Measurements from ENCODE around the gene MRPL52.

MRPL52 gene

DNA sequence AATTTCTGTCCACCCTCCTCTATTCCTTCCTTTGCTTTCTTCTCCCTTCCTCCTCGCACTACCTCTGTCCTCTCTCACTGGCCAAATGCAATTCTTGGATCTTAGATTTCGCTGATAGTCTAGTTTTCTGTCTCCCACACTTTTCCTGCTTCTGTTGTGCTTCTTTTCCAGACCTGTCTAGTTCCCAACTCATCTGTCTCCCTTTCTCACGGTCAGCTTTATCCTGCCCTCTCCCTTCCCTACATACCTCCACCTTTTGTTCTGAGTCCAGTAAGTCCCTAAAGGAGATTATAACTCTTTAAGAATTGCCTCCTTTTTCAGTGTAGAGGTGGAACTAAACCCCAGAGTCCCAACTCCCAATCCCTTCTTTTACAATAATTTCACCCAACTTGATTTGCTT, 5.8 kb downstream of the MRPL52 start:
- no peak for DNase-seq (ENCODE audit: low read depth)
- no peak overlapping the region for H3K4me3 ChIP-seq (ENCODE audit: low read length)
- TF ChIP-seq, protein P1, sequence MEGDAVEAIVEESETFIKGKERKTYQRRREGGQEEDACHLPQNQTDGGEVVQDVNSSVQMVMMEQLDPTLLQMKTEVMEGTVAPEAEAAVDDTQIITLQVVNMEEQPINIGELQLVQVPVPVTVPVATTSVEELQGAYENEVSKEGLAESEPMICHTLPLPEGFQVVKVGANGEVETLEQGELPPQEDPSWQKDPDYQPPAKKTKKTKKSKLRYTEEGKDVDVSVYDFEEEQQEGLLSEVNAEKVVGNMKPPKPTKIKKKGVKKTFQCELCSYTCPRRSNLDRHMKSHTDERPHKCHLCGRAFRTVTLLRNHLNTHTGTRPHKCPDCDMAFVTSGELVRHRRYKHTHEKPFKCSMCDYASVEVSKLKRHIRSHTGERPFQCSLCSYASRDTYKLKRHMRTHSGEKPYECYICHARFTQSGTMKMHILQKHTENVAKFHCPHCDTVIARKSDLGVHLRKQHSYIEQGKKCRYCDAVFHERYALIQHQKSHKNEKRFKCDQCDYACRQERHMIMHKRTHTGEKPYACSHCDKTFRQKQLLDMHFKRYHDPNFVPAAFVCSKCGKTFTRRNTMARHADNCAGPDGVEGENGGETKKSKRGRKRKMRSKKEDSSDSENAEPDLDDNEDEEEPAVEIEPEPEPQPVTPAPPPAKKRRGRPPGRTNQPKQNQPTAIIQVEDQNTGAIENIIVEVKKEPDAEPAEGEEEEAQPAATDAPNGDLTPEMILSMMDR (conservative IDR thresholded peaks at IDR 0.05; ENCODE audit: low read depth, low read length), result no peak

DNA sequence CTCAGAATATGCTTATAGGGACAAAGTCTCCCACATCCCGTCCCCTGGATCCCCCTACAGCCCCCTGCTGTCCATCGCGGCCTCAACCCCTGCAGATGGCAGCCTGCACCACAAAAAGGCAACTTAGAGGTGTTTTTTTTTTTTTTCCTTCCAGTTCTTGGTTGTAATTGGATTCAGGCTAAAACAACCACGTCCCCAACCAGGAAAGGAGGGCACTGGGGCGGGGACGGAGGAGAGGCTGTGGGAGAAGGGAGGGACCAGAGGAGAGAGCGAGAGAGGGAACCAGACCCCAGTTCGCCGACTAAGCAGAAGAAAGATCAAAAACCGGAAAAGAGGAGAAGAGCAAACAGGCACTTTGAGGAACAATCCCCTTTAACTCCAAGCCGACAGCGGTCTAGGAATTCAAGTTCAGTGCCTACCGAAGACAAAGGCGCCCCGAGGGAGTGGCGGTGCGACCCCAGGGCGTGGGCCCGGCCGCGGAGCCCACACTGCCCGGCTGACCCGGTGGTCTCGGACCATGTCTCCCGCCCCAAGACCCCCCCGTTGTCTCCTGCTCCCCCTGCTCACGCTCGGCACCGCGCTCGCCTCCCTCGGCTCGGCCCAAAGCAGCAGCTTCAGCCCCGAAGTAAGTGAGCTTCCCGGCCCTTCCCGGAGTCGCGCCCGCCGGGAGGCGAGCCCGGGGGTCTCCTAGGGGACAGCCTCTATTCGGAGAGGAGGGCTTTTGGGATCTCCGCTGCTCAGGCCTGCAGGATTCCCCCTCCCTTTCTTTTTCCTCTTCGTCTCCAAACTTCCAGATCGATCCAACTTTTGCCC, 6.8 kb downstream of the MRPL52 start, which contains the start of gene MMP14:
MMP14 (plus strand) TSS at position 285 of the 813 bp plus-strand sequence; CDS start at position 518, 233 bp downstream.
- TF ChIP-seq, protein P1 (conservative IDR thresholded peaks at IDR 0.05; ENCODE audit: low read depth, low read length), result peak; percentile 68
- H3K4me3 ChIP-seq (ENCODE audit: low read length), result peak within 1 kb of the TSS; percentile 96
- DNase-seq (ENCODE audit: low read depth), result no peak

DNA sequence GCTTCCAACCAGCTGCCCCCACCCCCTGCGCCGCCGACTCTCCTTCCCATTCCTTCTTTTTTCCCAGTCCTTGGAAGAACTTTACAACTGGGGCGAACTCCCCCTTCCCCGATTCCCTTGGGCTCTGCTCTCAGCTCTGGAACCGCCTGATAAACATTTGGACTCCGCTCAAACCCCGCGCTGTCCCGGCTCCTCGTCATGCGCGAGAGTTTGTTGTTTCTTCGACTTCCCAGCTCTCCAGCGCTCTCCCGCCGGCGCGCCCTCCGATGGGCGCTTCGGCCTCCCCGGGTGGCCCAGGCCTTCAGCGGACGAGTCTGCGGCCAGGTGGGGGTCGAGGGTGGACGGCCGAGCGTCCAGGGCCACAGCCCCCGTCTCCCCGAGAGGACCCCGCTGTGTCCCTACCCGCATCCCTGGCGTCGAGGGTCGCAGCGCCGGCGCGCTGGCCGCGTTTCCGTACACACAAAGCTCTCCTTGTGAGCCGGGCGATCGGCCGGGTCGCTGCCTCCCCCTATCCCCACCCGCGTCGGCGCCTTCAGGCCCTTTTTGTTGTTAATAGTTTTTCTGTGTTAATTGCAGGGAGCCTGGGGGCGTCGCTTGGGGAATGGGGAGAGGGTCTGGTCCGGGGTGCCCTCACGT, 7.5 kb downstream of the MRPL52 start:
- no peak for DNase-seq (ENCODE audit: low read depth)
- peak overlapping the region; percentile 96 for H3K4me3 ChIP-seq (ENCODE audit: low read length)
- TF ChIP-seq, protein P1 (conservative IDR thresholded peaks at IDR 0.05; ENCODE audit: low read depth, low read length), result no peak

DNA sequence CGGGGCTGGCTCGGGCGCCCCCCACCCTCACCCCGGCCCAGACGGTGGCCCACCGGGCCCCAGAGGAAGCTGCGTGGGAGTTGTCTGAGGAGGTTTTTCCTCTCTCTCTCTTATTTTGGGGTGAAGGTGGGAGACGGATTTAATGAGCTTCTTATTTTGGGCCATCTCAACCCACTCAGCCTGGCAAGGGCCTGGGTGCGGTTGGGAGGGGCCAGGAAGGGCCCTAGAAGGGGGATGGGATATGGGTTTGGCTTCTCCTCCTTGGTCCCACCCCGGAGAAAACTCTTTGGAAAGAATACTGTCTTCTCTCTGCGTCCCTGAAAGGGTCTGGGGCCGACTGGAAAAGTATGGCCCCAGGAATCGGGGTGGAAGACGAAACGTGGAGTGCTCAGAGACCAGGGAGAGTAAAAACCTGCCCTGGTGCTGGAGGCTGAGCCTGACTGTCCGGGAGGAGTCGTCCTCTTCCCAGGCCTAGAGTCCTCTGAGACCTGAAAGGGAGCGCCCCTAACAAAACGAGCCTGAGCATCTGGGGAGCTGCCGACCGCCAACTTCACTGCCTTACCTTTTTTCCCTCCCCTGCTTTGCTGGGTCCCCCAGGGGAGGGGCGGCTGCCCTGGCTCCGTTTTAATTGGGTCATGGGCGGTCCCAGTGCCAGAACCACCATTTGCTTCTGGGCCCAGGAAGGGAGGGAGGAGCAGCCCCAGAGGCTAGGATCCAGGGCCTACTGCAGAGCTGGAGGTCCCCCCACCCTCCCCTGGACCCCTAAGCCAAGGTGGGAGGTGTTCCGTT, 8.3 kb downstream of the MRPL52 start:
- no peak for DNase-seq (ENCODE audit: low read depth)
- peak overlapping the region; percentile 96 for H3K4me3 ChIP-seq (ENCODE audit: low read length)
- TF ChIP-seq, protein P1 (conservative IDR thresholded peaks at IDR 0.05; ENCODE audit: low read depth, low read length), result no peak

DNA sequence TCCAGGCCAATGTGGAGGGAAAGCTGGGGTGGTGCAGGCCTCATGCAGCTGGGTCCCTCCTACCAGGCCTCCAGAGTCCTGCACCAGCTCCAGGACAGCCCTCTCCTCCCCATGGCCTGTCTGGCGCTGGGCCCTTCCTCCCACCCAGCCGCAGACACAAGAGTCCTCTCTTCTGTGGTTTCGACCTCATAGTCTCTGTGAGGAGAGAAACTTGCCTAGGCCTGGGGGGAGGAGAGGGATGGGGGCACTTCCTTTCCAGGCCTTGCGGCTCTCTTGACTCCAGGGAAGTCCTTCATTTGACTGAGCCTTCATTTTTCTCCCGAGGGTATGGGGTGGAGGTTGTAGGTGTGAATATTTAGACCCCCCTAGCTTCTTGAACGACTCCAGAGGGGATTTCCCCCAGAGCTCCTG, 8.9 kb downstream of the MRPL52 start:
- peak overlapping the region; percentile 96 for H3K4me3 ChIP-seq (ENCODE audit: low read length)

DNA sequence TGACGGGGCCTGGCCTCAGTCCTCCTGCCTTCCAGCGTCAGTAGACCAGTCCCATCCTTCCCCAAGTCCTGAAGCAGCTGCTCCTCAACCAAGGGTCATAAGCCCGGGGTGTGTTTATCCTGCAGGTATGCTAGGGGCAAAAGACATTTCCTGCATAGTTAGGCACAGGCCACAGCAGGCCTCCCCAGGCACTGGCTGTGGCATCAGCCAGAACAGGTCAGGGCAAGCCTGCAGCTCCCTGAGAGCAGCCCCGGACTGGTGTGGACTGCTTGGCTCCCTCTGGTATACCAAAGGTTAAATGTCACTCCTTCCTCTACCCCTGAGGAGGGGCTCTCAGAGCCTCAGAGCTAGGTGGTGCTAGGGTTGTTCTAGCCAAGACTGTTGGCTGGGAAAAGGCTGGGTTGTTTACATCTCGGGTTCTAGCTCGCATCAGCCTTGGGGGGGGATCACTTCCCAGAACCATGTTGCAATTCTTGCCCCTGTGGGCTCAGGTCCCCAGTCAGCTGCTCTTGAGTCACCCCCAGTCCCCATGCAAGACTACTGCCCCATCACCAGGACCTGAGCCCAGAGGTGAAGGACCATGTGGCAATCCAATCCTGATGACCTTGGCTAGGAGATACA, 9.6 kb downstream of the MRPL52 start:
- H3K4me3 ChIP-seq (ENCODE audit: low read length), result peak overlapping the region; percentile 96
- no peak for DNase-seq (ENCODE audit: low read depth)
- TF ChIP-seq, protein P1 (conservative IDR thresholded peaks at IDR 0.05; ENCODE audit: low read depth, low read length), result no peak

More for the DNA sequence above, 8.9 kb downstream of the MRPL52 start:
- no peak for DNase-seq (ENCODE audit: low read depth)
- TF ChIP-seq, protein P1 (conservative IDR thresholded peaks at IDR 0.05; ENCODE audit: low read depth, low read length), result no peak

Data from retinal pigment epithelial cell (primary cell).